Measurements from ENCODE around the gene SERGEF. TPM values are rescaled to one million over a fixed set of nuclear protein-coding genes. Genes with fewer than 3 reads are reported as not detected.

Gene SERGEF
- total RNA-seq, 6 experiments from 2014 or later = 13.5 to 19.3 (median 17.7) TPM

GRCh38 chr11:17790453-17790852 is 222.4 kb downstream of the SERGEF start:
- no peak overlapping the region for H3K27ac Mint-ChIP-seq
- H3K27me3 Mint-ChIP-seq (ENCODE audit: insufficient read depth) = peaks cover 3% of the 10 kb centered on the region; the same call in 1 of the 2 replicates
- DNase-seq = peak; percentile 52
- no peak overlapping the region for H3K4me3 Mint-ChIP-seq
- H3K4me1 Mint-ChIP-seq (ENCODE audit: low read depth) = peaks cover 35% of the 10 kb centered on the region
- TF ChIP-seq CTCF (IDR thresholded peaks at IDR 0.05) = no peak
- no peaks in the 10 kb centered on the region for H3K9me3 Mint-ChIP-seq
- no peaks in the 10 kb centered on the region for H3K36me3 Mint-ChIP-seq (ENCODE audit: low read depth)

- Mint-ChIP-seq H3K27ac (no peak overlapping the region), H3K4me1 (ENCODE audit: low read depth) (peaks cover 35% of the 10 kb centered on the region), H3K4me3 (no peak overlapping the region), H3K36me3 (ENCODE audit: low read depth) (no peaks in the 10 kb centered on the region), H3K9me3 (no peaks in the 10 kb centered on the region), H3K27me3 (ENCODE audit: insufficient read depth) (no peaks in the 10 kb centered on the region; the same call in 1 of the 2 replicates)
- DNase-seq = no peak
- no peak for TF ChIP-seq CTCF (IDR thresholded peaks at IDR 0.05)
Measured at GRCh38 chr11:17788084-17788483, 224.8 kb downstream of the SERGEF start.

GRCh38 chr11:17786824-17787525 is 225.9 kb downstream of the SERGEF start:
- Mint-ChIP-seq H3K36me3 (ENCODE audit: low read depth) (no peaks in the 10 kb centered on the region), H3K9me3 (no peaks in the 10 kb centered on the region), H3K4me1 (ENCODE audit: low read depth) (peaks cover 35% of the 10 kb centered on the region), H3K27ac (peak overlapping the region; percentile 81), H3K27me3 (ENCODE audit: insufficient read depth) (no peaks in the 10 kb centered on the region; the same call in 1 of the 2 replicates), H3K4me3 (no peak overlapping the region)
- no peak for TF ChIP-seq CTCF (IDR thresholded peaks at IDR 0.05)
- peak; percentile 77 for DNase-seq

GRCh38 chr11:17783878-17784277 is 229.0 kb downstream of the SERGEF start:
- no peak for DNase-seq
- H3K4me3 Mint-ChIP-seq = no peak overlapping the region
- no peak for TF ChIP-seq CTCF (IDR thresholded peaks at IDR 0.05)
- no peaks in the 10 kb centered on the region for H3K9me3 Mint-ChIP-seq
- peaks cover 18% of the 10 kb centered on the region for H3K4me1 Mint-ChIP-seq (ENCODE audit: low read depth)
- no peak overlapping the region for H3K27ac Mint-ChIP-seq
- H3K36me3 Mint-ChIP-seq (ENCODE audit: low read depth) = no peaks in the 10 kb centered on the region; the same call in 1 of the 2 replicates
- H3K27me3 Mint-ChIP-seq (ENCODE audit: insufficient read depth) = peaks cover 7% of the 10 kb centered on the region

- no peak overlapping the region for H3K4me3 Mint-ChIP-seq
- peaks cover 14% of the 10 kb centered on the region for H3K27me3 Mint-ChIP-seq (ENCODE audit: insufficient read depth)
- no peaks in the 10 kb centered on the region for H3K9me3 Mint-ChIP-seq
- no peak overlapping the region for H3K27ac Mint-ChIP-seq
- peaks cover 15% of the 10 kb centered on the region for H3K4me1 Mint-ChIP-seq (ENCODE audit: low read depth)
- no peak for TF ChIP-seq CTCF (IDR thresholded peaks at IDR 0.05)
- DNase-seq = no peak
- H3K36me3 Mint-ChIP-seq (ENCODE audit: low read depth) = no peaks in the 10 kb centered on the region; the same call in 1 of the 2 replicates
Measured at GRCh38 chr11:17782603-17783337, 230.1 kb downstream of the SERGEF start.

Measured in HFFc6 (cell line).